SU-DHL-6 (cell line): Measurements from ENCODE around the gene CALN1.

Experiments used
- EZH2phosphoT487 ChIP-seq: fragments of 200-600 bp; sonication (generic), shearing (Covaris generic); conservative IDR thresholded peaks from 2 replicates; pipeline ENCODE4 v1.6.1; 2018; ENCODE audit warnings: mild to moderate bottlenecking, antibody characterized with exemption, low read length, moderate library complexity, mixed read lengths
- TF ChIP-seq, protein P1 (sequence below): fragments of 200-600 bp; sonication (generic); IDR thresholded peaks from one replicate; pipeline ENCODE4 v1.5.1; 2017; ENCODE audit warnings: antibody characterized with exemption, mild to moderate bottlenecking, low read length, moderate library complexity; ENCODE audit not compliant: insufficient read depth, poor library complexity, severe bottlenecking

GRCh38 chr7:72326365-72326764 lies 85.8 kb downstream of the CALN1 start:
- TF ChIP-seq, protein P1, sequence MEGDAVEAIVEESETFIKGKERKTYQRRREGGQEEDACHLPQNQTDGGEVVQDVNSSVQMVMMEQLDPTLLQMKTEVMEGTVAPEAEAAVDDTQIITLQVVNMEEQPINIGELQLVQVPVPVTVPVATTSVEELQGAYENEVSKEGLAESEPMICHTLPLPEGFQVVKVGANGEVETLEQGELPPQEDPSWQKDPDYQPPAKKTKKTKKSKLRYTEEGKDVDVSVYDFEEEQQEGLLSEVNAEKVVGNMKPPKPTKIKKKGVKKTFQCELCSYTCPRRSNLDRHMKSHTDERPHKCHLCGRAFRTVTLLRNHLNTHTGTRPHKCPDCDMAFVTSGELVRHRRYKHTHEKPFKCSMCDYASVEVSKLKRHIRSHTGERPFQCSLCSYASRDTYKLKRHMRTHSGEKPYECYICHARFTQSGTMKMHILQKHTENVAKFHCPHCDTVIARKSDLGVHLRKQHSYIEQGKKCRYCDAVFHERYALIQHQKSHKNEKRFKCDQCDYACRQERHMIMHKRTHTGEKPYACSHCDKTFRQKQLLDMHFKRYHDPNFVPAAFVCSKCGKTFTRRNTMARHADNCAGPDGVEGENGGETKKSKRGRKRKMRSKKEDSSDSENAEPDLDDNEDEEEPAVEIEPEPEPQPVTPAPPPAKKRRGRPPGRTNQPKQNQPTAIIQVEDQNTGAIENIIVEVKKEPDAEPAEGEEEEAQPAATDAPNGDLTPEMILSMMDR, result no peak
- TF ChIP-seq EZH2phosphoT487, result no peak
